OCI-LY3 (cell line): ENCODE data around the gene NHLRC1.

Source experiments
- H2AFZ ChIP-seq: fragments of 200-600, 300-600 bp; shearing (Covaris generic); 2 replicates; pipeline ENCODE4 v1.6.0; 2014; ENCODE audit warnings: antibody characterized with exemption, low read depth, low read length
- H3K27ac ChIP-seq: fragments of 200-600, 300-600 bp; sonication (generic); 2 replicates; pipeline ENCODE4 v1.5.1; 2014; ENCODE audit warnings: mild to moderate bottlenecking, low read length, moderate library complexity, mixed read lengths
- H3K27me3 ChIP-seq: fragments of 200-600, 300-600 bp; sonication (generic); 2 replicates; pipeline ENCODE4 v1.6.1; 2014; ENCODE audit warnings: low read depth, low read length, mixed read lengths
- H3K36me3 ChIP-seq: fragments of 200-600, 300-600 bp; sonication (generic); replicated peaks from 2 replicates; pipeline ENCODE3; 2014; ENCODE audit warnings: low read depth, low read length, mixed read lengths
- H3K4me1 ChIP-seq: fragments of 300-600, 200-600 bp; sonication (generic); 2 replicates; pipeline ENCODE4 v1.6.1; 2014; ENCODE audit warnings: low read length, mixed read lengths
- H3K4me2 ChIP-seq: fragments of 200-600, 300-600 bp; sonication (generic); 2 replicates; pipeline ENCODE4 v1.6.1; 2014; ENCODE audit warnings: low read length, mixed read lengths
- H3K4me3 ChIP-seq: fragments of 300-600, 200-600 bp; sonication (generic); 2 replicates; pipeline ENCODE4 v1.5.1; 2014; ENCODE audit warnings: antibody characterized with exemption, mild to moderate bottlenecking, low read length, moderate library complexity
- H3K79me2 ChIP-seq: fragments of 300-600, 200-600 bp; shearing (Covaris generic); 2 replicates; pipeline ENCODE4 v1.6.1; 2014; ENCODE audit warnings: mild to moderate bottlenecking, low read length, mixed read lengths
- H3K9ac ChIP-seq: fragments of 300-600, 200-600 bp; shearing (Covaris generic); 2 replicates; pipeline ENCODE4 v1.6.0; 2014; ENCODE audit warnings: mild to moderate bottlenecking, low read length, moderate library complexity
- H3K9me3 ChIP-seq: fragments of 200-600, 300-600 bp; shearing (Covaris generic); 2 replicates; pipeline ENCODE4 v1.6.1; 2014; ENCODE audit warnings: low read length, mixed read lengths; ENCODE audit not compliant: insufficient read depth
- H4K20me1 ChIP-seq: fragments of 200-600, 300-600 bp; sonication (generic); 2 replicates; pipeline ENCODE4 v1.6.1; 2016; ENCODE audit warnings: low read length, mixed read lengths; ENCODE audit not compliant: insufficient read depth
- CTCF ChIP-seq: fragments of 200-600, 300-600 bp; sonication (generic); IDR thresholded peaks from 2 replicates; pipeline ENCODE4 v1.5.1; 2014; ENCODE audit warnings: antibody characterized with exemption, low read length, low read depth
- EZH2phosphoT487 ChIP-seq: fragments of 200-600 bp; shearing (Covaris generic); IDR thresholded peaks from 2 replicates; pipeline ENCODE4 v1.6.1; 2018; ENCODE audit warnings: antibody characterized with exemption, mixed run types, low read depth

NHLRC1 gene

GRCh38 chr6:18121580-18122127 is 823 bp downstream of the NHLRC1 start:
- no peak overlapping the region for H3K27ac ChIP-seq
- no peak overlapping the region for H3K4me2 ChIP-seq
- no peak overlapping the region for H3K9ac ChIP-seq
- peaks cover 10% of the 10 kb centered on the region for H3K27me3 ChIP-seq
- H3K4me3 ChIP-seq, result no peak overlapping the region
- no peaks in the 10 kb centered on the region for H3K36me3 ChIP-seq
- no peak overlapping the region for H2AFZ ChIP-seq
- H3K9me3 ChIP-seq, result no peaks in the 10 kb centered on the region
- H4K20me1 ChIP-seq, result no peaks in the 10 kb centered on the region
- TF ChIP-seq EZH2phosphoT487 (no peak), CTCF (peak; percentile 21; the same call in 1 of the 2 replicates)
- no peaks in the 10 kb centered on the region for H3K4me1 ChIP-seq
- H3K79me2 ChIP-seq, result no peaks in the 10 kb centered on the region

DNA sequence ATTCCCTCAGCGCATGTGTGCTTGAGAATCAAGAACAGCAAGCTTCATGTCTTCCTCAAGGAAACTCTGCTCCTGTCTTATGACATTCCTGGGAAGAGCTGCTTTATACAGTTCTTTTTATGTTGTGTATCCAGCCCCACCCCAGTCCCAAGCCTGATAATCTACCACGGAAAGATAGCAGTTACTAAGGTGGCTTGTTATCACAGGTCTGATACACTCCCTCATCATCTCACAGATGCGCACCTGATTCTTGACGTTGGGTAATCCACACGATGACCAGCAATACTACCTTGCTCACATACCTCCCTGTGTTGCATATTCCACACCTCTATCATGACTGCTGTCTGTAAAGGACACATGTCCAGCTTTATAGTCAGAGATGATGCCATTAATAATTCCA is 3.2 kb downstream of the NHLRC1 start:
- TF ChIP-seq CTCF (no peak), EZH2phosphoT487 (no peak)
- Histone ChIP-seq H3K27me3 (peaks cover 10% of the 10 kb centered on the region), H3K4me2 (no peak overlapping the region), H3K79me2 (no peaks in the 10 kb centered on the region), H3K9ac (no peak overlapping the region), H3K4me3 (no peak overlapping the region), H3K36me3 (no peaks in the 10 kb centered on the region), H4K20me1 (no peaks in the 10 kb centered on the region), H2AFZ (no peak overlapping the region), H3K4me1 (no peaks in the 10 kb centered on the region), H3K9me3 (no peaks in the 10 kb centered on the region), H3K27ac (no peak overlapping the region)

- no peak overlapping the region for H3K9ac ChIP-seq
- H3K9me3 ChIP-seq, result no peaks in the 10 kb centered on the region
- TF ChIP-seq EZH2phosphoT487 (no peak), CTCF (no peak)
- no peak overlapping the region for H2AFZ ChIP-seq
- H3K4me1 ChIP-seq, result no peaks in the 10 kb centered on the region
- H4K20me1 ChIP-seq, result no peaks in the 10 kb centered on the region
- no peak overlapping the region for H3K4me3 ChIP-seq
- no peak overlapping the region for H3K27ac ChIP-seq
- H3K27me3 ChIP-seq, result peaks cover 10% of the 10 kb centered on the region
- H3K4me2 ChIP-seq, result no peak overlapping the region
- no peaks in the 10 kb centered on the region for H3K79me2 ChIP-seq
- no peaks in the 10 kb centered on the region for H3K36me3 ChIP-seq
Measured at GRCh38 chr6:18118330-18118729, 4.1 kb downstream of the NHLRC1 start.

- Histone ChIP-seq H3K79me2 (no peaks in the 10 kb centered on the region), H3K4me2 (no peak overlapping the region), H3K27me3 (peaks cover 10% of the 10 kb centered on the region), H4K20me1 (no peaks in the 10 kb centered on the region), H3K4me3 (no peak overlapping the region), H3K27ac (no peak overlapping the region), H3K9ac (no peak overlapping the region), H2AFZ (no peak overlapping the region), H3K36me3 (no peaks in the 10 kb centered on the region), H3K4me1 (no peaks in the 10 kb centered on the region), H3K9me3 (no peaks in the 10 kb centered on the region)
- no peak for TF ChIP-seq CTCF
- TF ChIP-seq EZH2phosphoT487, result no peak
Measured at GRCh38 chr6:18117136-18117535, 5.3 kb downstream of the NHLRC1 start.
